Small intestine (tissue), 7 donors: Measurements from ENCODE around the gene FGFR3. TPM values are rescaled to one million over a fixed set of nuclear protein-coding genes. Genes with fewer than 3 reads are reported as not detected.

Experiments used
- DNase-seq, 2 donors: peaks; one replicate each; pipeline versions ENCODE4 v3.0.0 to v3.0.0-alpha.2; 2013
- FAIRE-seq: peaks from 2 replicates; lab custom pipeline; 2012; peaks lifted over from hg19 to GRCh38; lab: Jason Lieb, UNC
- H3K27ac ChIP-seq, 3 donors: one replicate each; pipeline ENCODE4 v1.5.1; 2013; ENCODE audit warnings: low read length in 2 of 3, mild to moderate bottlenecking in 2 of 3, control low read depth in 1 of 3, inconsistent platforms in 1 of 3, low read depth in 1 of 3, moderate library complexity in 1 of 3
- H3K27me3 ChIP-seq, 3 donors: one replicate each; pipeline ENCODE4 v1.6.1; 2013; ENCODE audit warnings: low read length in 3 of 3, inconsistent platforms in 1 of 3; ENCODE audit not compliant: control insufficient read depth in 3 of 3, insufficient read depth in 3 of 3
- H3K36me3 ChIP-seq, 3 donors: one replicate each; pipeline ENCODE4 v1.6.1; 2013; ENCODE audit warnings: low read length in 3 of 3, inconsistent platforms in 1 of 3, low read depth in 1 of 3, mild to moderate bottlenecking in 1 of 3, moderate library complexity in 1 of 3; ENCODE audit not compliant: control insufficient read depth in 3 of 3, insufficient read depth in 2 of 3
- H3K4me1 ChIP-seq, 3 donors: one replicate each; pipeline ENCODE4 v1.6.1; 2013; ENCODE audit warnings: low read length in 2 of 3, inconsistent platforms in 1 of 3, low read depth in 1 of 3, mild to moderate bottlenecking in 1 of 3, moderate library complexity in 1 of 3; ENCODE audit not compliant: control insufficient read depth in 3 of 3, insufficient read depth in 2 of 3
- H3K4me3 ChIP-seq, 3 donors: one replicate each; pipeline ENCODE4 v1.5.1; 2013; ENCODE audit warnings: low read length in 3 of 3, control low read depth in 1 of 3, inconsistent platforms in 1 of 3, low read depth in 1 of 3, mild to moderate bottlenecking in 1 of 3, moderate library complexity in 1 of 3
- H3K9me3 ChIP-seq, 2 donors: one replicate each; pipeline ENCODE4 v1.6.1; 2013; ENCODE audit warnings: low read depth in 1 of 2, low read length in 1 of 2; ENCODE audit not compliant: control insufficient read depth in 2 of 2, insufficient read depth in 1 of 2
- WGBS, 3 donors: extraction: QIAGEN DNeasy Blood & Tissue Kit; methylation state at CpG; one replicate each; pipeline ENCODE4 v1.1.7; 2013; 5-methylcytosine and 5-hydroxymethylcytosine counted together
- polyA plus RNA-seq, 4 donors: library from polyadenylated mRNA; stranded (reverse) in 3 of 4; unstranded in 1 of 4; fragments of 200-250 nt in 3 of 4; fragments of 120-200 nt in 1 of 4; gene quantifications; one replicate each; pipeline versions ENCODE4 v1.2.1 to v1.2.3, GENCODE V29; 2013
- donor health status: healthy with polysubstance abuse.
- donor health status: control.
- donor health status: control.
- donor health status: Bipolar disorder and iron deficiency.
- donor health status: healthy.

The FGFR3 gene
- polyA plus RNA-seq, 4 donors = 13.8 to 267 (median 35.7) TPM

DNA sequence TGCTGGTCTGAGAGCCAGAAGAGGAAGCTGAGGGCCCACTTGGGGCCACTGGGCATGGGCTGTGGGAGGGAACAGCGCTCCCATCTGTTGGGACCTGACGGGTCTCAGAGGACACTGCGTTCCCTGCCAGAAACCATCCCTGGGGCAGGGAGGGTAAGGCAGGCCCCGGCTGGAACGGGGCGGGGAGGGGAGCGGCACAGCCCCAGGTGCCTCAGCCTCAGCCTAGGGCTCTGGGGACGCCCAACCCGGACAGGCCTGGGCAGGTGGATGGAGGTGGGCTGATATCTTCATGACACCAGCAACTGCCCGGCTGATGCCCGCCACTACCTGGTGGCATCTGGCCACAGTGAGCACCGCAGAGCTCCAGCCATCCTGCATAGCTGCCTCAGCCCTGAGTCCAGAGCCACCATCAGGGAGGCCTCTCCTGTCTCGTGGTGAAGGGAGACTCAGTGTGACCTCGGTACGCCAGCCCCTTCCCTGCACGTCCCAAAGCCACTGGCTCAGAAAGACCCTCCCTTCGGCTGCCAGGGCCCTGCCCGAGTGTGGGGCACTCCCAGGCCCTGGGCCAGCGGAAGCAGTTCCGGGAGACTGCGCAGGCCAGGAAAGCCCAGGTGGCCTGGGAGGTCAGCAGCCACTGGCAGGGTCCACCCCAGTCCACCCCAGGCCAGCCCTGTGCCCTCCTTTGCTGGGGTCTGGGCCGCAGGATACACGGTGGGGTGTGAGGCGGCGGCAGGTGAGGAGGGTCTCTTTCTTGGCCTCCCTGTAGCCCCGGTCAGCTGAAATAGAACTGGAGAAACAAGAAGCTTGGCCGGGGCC is 34.6 kb upstream of the FGFR3 start:
- peaks cover 0 to 5% (median 4%) of the 10 kb centered on the region in 3 donors for H3K27me3 ChIP-seq
- no peak for DNase-seq
- FAIRE-seq = no peak
- WGBS, 3 donors = 72 to 85% (median 82%) methylated on average over 25 to 27 of the region's 27 CpGs
- H3K4me3 ChIP-seq = no peak overlapping the region
- H3K27ac ChIP-seq = no peak overlapping the region
- peaks cover 0 to 15% (median 0%) of the 10 kb centered on the region in 3 donors for H3K4me1 ChIP-seq
- H3K9me3 ChIP-seq = no peaks in the 10 kb centered on the region
- no peaks in the 10 kb centered on the region for H3K36me3 ChIP-seq

GRCh38 chr4:1759170-1759817 is 33.8 kb upstream of the FGFR3 start:
- H3K27ac ChIP-seq = no peak overlapping the region
- no peak for FAIRE-seq
- 78 to 85% (median 80%) methylated on average over 16 to 19 of the region's 19 CpGs for WGBS, 3 donors

DNA sequence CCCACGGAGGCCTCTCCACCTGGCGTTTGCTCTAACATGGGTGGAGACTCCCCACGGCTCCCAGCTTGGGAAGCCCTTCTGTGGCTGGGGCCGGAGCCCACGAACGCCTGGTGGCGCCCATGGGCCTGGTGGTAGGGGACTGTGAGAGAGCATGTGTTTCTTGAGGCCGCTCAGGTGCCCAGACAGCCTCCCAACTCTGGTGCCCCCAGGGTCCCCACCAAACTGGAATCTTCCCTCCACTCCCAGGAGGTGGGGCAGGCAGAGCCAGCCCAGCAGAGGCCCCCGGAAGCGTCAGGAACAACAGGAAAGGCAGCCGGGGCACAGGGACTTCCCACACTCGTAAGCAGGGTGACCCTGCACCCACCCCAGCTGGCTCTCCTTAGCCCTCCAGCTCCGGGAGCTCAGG is 33.3 kb upstream of the FGFR3 start:
- DNase-seq (no peak), FAIRE-seq (no peak)
- Histone ChIP-seq H3K36me3 (no peaks in the 10 kb centered on the region), H3K27me3 (peaks cover 0 to 5% (median 4%) of the 10 kb centered on the region in 3 donors), H3K9me3 (no peaks in the 10 kb centered on the region), H3K4me1 (peaks cover 0 to 11% (median 0%) of the 10 kb centered on the region in 3 donors), H3K4me3 (no peak overlapping the region), H3K27ac (no peak overlapping the region)
- WGBS, 3 donors = 53 to 66% (median 56%) methylated on average over 13 of the region's 13 CpGs

More at GRCh38 chr4:1759170-1759817, 33.8 kb upstream of the FGFR3 start:
- no peak for DNase-seq
- H3K36me3 ChIP-seq = no peaks in the 10 kb centered on the region
- peaks cover 0 to 13% (median 0%) of the 10 kb centered on the region in 3 donors for H3K4me1 ChIP-seq
- H3K9me3 ChIP-seq = no peaks in the 10 kb centered on the region
- H3K27me3 ChIP-seq = peaks cover 0 to 5% (median 4%) of the 10 kb centered on the region in 3 donors
- no peak overlapping the region for H3K4me3 ChIP-seq

DNA sequence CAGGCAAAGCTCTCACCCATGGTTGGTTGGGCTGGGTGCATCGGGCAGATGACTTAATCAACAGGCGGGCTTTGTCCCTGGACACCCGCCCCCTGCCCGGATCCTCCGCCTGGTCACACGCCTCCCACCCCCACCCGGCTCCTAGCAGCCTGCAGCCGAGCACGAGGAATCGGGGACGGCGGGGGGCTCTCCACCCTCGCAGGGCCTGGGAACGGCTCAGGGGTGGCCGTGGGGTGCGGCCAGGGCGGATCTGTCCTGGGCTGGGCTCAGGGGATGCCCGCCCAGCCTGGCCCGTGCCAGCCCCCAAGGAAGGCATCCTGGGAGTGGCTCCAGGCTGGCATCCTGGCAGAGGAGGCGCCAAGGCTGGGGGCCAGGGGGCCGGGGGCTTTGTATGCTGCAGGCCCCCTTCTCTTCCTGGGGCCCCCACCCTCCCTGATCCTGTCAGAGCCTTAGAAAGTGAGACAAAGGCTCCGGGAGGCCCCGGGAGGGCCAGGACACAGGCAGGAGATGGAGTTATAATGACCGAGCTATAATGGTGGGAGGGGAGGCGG is 32.5 kb upstream of the FGFR3 start:
- FAIRE-seq = no peak
- H3K4me3 ChIP-seq = no peak overlapping the region
- no peak overlapping the region for H3K27ac ChIP-seq
- H3K9me3 ChIP-seq = no peaks in the 10 kb centered on the region
- no peak for DNase-seq
- WGBS, 3 donors = 39 to 57% (median 41%) methylated on average over 22 to 25 of the region's 25 CpGs
- peaks cover 0 to 8% (median 5%) of the 10 kb centered on the region in 3 donors for H3K27me3 ChIP-seq
- H3K36me3 ChIP-seq = peaks cover 0 to 2% (median 0%) of the 10 kb centered on the region in 3 donors
- peaks cover 0 to 11% (median 0%) of the 10 kb centered on the region in 3 donors for H3K4me1 ChIP-seq

DNA sequence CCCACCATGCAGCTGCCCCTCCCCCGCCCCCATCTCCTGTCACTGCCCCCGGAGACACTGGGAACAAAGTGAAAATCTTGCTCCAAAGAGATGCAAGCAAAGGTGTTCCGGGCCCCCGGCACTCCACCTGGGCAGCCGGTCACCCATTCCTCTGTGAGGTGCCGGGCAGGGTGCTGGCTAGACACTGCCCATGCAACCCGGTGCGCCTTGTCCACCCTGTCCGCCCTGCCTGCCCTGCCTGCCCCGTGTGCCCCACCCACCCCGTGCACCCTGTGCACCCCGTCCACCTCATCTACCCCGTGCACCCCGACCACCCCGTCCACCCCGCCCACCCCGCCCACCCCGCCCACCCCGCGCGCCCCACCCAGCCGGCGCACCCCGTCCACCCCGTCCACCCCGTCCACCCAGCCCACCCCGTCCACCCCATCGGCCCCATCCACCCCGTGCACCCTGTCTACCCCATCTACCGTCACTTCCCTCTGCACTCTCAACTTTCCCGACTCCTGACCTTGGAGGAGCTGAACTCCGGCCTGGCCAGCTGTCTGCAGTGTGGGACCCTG is 31.9 kb upstream of the FGFR3 start:
- Histone ChIP-seq H3K27me3 (peaks cover 0 to 8% (median 5%) of the 10 kb centered on the region in 3 donors), H3K4me1 (peaks cover 0 to 16% (median 0%) of the 10 kb centered on the region in 3 donors), H3K36me3 (peaks cover 0 to 2% (median 0%) of the 10 kb centered on the region in 3 donors), H3K9me3 (no peaks in the 10 kb centered on the region), H3K4me3 (no peak overlapping the region), H3K27ac (no peak overlapping the region)
- no peak for FAIRE-seq
- WGBS, 3 donors = 42 to 64% (median 50%) methylated on average over 20 to 32 of the region's 32 CpGs
- no peak for DNase-seq

DNA sequence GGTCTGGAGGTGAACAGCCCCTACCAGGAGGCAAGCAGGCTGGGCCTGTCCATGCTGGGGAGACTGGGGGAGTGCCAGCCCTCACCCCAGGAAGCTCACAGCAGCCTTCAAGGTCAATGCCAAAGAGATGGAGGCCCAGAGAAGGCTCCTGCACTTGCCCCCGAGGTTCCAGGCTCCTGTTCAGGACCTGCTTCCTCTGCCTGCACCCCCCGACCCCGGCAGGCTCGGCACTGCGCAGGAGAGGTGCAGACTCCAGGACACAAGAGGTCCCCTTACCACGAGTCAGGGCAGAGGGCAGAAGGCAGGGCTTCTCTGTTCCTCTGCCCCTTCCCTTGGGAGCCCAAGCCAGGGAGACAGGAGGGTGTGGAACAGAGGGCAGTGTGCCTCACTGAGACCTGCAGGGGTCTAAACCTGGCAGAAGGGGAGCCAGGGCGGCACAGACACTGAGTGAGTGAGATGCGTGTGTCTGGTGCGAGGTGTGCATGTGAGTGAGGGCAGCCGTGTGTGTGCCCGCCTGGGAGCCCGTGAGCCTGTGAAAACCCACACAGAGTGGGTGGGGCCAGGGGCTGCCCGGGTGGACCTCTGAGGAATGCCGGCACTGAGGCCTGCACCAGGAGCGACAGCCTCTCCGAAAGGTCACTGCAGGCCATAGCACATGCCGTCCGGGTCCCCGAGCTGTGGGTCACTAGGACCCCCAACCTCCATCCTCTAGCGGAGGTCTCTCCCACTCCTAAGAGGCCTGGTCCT is 30.7 kb upstream of the FGFR3 start:
- no peak for FAIRE-seq
- no peaks in the 10 kb centered on the region for H3K9me3 ChIP-seq

GRCh38 chr4:1763070-1763549 is 30.0 kb upstream of the FGFR3 start:
- Histone ChIP-seq H3K9me3 (no peaks in the 10 kb centered on the region), H3K4me1 (peaks cover 0 to 24% (median 0%) of the 10 kb centered on the region in 3 donors), H3K27me3 (peaks cover 0 to 9% (median 5%) of the 10 kb centered on the region in 3 donors), H3K36me3 (peaks cover 0 to 2% (median 0%) of the 10 kb centered on the region in 3 donors), H3K27ac (no peak overlapping the region), H3K4me3 (peak overlapping the region in 1 of 3 donors; percentile 9)
- FAIRE-seq = no peak
- 11 to 31% (median 31%) methylated on average over 28 to 31 of the region's 31 CpGs for WGBS, 3 donors
- DNase-seq = no peak

More for the DNA sequence above, 30.7 kb upstream of the FGFR3 start:
- DNase-seq = no peak
- H3K4me3 ChIP-seq = no peak overlapping the region
- H3K36me3 ChIP-seq = peaks cover 0 to 2% (median 0%) of the 10 kb centered on the region in 3 donors
- peaks cover 0 to 8% (median 5%) of the 10 kb centered on the region in 3 donors for H3K27me3 ChIP-seq
- WGBS, 3 donors = 62 to 83% (median 72%) methylated on average over 18 to 20 of the region's 20 CpGs
- no peak overlapping the region for H3K27ac ChIP-seq
- peaks cover 0 to 21% (median 0%) of the 10 kb centered on the region in 3 donors for H3K4me1 ChIP-seq
